ENCODE data around the gene ATL2. TPM values are rescaled to one million over a fixed set of nuclear protein-coding genes. Genes with fewer than 3 reads are reported as not detected.
"Not testable (repeated sequence)": the region's sequence is repeated elsewhere in the genome, so short reads cannot be mapped to it uniquely, and the experiment has no call there.

The ATL2 gene
- total RNA-seq, 4 donors from 2014 or later = 63.1 to 108 (median 74.3) TPM

DNA sequence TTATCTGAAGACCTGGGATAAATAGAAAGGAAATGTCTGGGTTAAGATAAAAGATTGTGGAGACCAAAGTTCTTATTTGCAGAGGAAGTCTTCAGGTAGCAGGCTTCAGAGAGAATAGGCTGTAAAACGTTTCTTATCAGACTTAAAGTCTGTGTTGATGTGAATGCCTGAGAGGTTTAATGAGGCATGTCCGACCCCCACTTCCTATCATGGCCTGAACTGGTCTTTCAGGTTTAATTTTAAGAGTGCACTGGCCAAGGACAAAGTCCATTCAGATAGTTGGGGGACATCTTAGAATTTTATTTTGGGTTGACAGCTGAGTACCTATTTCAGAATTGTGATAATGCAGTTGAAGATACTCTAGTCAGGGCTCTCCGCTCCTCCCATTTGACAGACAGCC is 92.1 kb downstream of the ATL2 start:
- WGBS, 2 donors = 43 to 52% methylated on average over 3 of the region's 3 CpGs

DNA sequence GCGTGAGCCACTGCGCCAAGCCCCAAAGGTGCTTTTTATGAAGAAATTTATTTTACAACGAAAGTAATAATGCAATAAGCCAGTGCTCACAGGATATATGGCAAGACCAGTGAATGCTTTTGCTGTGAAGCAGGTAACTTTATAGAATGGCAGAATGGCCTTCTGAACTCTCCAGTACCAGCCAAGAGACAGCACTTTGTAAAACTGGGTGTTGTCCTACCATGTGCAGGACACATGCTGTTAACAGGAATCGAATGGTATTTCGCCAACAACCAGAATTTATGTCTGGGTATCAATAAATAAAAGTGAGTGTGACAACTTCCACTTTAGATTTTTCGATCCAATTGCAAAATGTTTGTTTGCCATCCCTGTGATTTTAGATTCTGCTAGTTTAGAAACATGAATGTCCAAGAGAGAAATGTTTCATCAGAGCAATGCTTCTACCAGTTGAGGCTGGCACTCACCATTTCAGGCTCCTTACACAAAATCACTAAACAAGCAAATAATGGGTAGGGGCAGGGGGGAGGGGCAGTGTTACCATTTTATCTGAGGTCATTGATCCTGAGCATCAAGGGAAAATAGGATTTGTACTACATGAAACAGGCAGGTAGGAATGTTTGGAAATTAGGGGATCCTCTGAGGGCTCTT is 95.9 kb downstream of the ATL2 start:
- 90 to 95% methylated on average over 6 of the region's 6 CpGs for WGBS, 2 donors
- Histone ChIP-seq H3K27ac (no peak overlapping the region), H3K4me3 (no peak overlapping the region), H3K9me3 (peaks cover 0 to 7% (median 0%) of the 10 kb centered on the region in 4 donors), H3K27me3 (no peaks in the 10 kb centered on the region), H3K4me1 (no peaks in the 10 kb centered on the region), H3K36me3 (no peaks in the 10 kb centered on the region)
- DNase-seq (ENCODE audit: low spot score in 2 of 2) = no peak
- TF ChIP-seq, protein P1, sequence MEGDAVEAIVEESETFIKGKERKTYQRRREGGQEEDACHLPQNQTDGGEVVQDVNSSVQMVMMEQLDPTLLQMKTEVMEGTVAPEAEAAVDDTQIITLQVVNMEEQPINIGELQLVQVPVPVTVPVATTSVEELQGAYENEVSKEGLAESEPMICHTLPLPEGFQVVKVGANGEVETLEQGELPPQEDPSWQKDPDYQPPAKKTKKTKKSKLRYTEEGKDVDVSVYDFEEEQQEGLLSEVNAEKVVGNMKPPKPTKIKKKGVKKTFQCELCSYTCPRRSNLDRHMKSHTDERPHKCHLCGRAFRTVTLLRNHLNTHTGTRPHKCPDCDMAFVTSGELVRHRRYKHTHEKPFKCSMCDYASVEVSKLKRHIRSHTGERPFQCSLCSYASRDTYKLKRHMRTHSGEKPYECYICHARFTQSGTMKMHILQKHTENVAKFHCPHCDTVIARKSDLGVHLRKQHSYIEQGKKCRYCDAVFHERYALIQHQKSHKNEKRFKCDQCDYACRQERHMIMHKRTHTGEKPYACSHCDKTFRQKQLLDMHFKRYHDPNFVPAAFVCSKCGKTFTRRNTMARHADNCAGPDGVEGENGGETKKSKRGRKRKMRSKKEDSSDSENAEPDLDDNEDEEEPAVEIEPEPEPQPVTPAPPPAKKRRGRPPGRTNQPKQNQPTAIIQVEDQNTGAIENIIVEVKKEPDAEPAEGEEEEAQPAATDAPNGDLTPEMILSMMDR (IDR thresholded peaks at IDR 0.05) = no peak
- no peak for TF ChIP-seq EP300 (IDR thresholded peaks at IDR 0.05)
- no peak for TF ChIP-seq POLR2A (IDR thresholded peaks at IDR 0.05)

More for the DNA sequence above, 92.1 kb downstream of the ATL2 start:
- DNase-seq (ENCODE audit: low spot score in 2 of 2) = no peak
- TF ChIP-seq POLR2A (IDR thresholded peaks at IDR 0.05) = no peak
- TF ChIP-seq, protein P1 (IDR thresholded peaks at IDR 0.05) = no peak
- no peak for TF ChIP-seq EP300 (IDR thresholded peaks at IDR 0.05)
- no peak overlapping the region for H3K27ac ChIP-seq
- H3K4me1 ChIP-seq = no peaks in the 10 kb centered on the region
- H3K9me3 ChIP-seq = no peaks in the 10 kb centered on the region
- no peaks in the 10 kb centered on the region for H3K36me3 ChIP-seq
- H3K27me3 ChIP-seq = no peaks in the 10 kb centered on the region
- H3K4me3 ChIP-seq = no peak overlapping the region

DNA sequence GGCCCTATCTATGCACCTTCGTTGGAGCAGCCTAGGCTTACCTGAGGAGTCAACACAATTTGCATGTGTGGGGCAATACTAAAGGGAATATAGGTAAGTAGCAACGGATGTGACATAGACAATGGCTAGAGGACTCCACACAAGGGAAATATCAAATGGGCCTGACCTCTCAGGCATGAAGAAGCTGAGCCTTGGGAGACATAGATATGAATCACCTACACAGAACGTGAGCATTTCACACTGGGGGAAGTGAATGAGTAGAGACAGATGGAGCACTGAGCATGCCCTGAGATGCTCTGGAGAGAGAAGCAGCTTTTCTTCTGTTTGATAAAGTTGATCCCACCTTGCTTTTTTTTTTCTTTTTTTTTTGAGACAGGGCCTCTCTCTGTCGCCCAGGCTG is 97.9 kb downstream of the ATL2 start:
- no peak overlapping the region for H3K27ac ChIP-seq
- TF ChIP-seq EP300 (IDR thresholded peaks at IDR 0.05) = no peak
- TF ChIP-seq, protein P1 (IDR thresholded peaks at IDR 0.05) = no peak
- no peak for TF ChIP-seq POLR2A (IDR thresholded peaks at IDR 0.05)
- 74 to 76% methylated on average over 4 of the region's 4 CpGs for whole genome bisulfite sequencing, 2 donors
- H3K4me1 ChIP-seq = no peaks in the 10 kb centered on the region
- H3K4me3 ChIP-seq = no peak overlapping the region
- no peaks in the 10 kb centered on the region for H3K27me3 ChIP-seq
- H3K36me3 ChIP-seq = no peaks in the 10 kb centered on the region
- H3K9me3 ChIP-seq = peaks cover 0 to 7% (median 0%) of the 10 kb centered on the region in 4 donors
- DNase-seq (ENCODE audit: low spot score in 2 of 2) = no peak

DNA sequence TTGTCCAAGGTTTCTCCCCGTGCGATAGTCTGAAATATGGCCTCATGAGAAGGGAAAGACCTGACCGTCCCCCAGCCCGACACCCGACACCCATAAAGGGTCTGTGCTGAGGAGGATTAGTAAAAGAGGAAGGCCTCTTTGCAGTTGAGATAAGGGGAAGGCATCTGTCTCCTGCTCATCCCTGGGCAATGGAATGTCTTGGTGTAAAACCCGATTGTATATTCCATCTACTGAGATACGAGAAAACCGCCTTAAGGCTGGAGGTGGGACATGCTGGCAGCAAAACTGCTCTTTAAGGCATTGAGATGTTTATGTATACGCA is 99.0 kb downstream of the ATL2 start:
- H3K27me3 ChIP-seq; H3K27ac ChIP-seq; H3K9me3 ChIP-seq; DNase-seq (ENCODE audit: low spot score in 2 of 2); H3K4me3 ChIP-seq; H3K4me1 ChIP-seq; H3K36me3 ChIP-seq: not testable (repeated sequence)
- 67 to 72% methylated on average over 9 of the region's 9 CpGs for WGBS, 2 donors

DNA sequence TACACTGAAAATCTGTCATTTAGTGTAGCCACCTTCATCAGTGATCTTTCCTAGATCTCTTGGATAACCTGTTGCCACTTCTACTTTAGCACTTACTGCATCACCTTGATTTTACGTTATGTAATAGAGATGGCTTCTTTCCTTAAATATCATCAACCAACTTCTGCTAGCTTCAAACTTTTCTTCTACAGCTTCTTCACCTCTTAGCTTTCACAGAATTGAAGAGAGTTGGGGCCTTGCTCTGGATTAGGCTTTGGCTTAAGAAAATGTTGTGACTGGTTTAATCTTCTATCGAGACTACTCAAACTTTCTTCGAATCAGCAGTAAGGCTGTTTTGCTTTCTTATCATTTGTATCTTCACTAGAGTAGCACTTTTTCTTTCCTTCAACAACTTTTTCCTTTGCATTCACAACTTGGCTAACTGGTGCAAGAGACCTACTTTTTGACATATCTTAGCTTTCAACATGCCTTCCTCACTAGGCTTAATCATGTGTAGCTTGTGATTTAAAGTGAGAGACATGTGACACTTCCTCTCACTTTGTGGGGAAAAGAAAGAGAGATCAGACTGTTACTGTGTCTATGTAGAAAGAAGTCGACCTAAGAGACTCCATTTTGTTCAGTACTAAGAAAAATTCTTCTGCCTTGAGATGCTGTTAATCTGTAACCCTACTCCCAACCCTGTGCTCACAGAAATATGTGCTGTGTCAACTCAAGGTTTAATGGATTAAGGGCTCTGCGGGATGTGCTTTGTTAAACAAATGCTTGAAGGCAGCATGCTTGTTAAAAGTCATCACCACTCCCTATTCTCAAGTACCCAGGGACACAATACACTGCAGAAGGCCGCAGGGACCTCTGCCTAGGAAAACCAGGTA is 99.6 kb downstream of the ATL2 start:
- no peaks in the 10 kb centered on the region for H3K4me1 ChIP-seq
- no peak overlapping the region for H3K27ac ChIP-seq
- H3K4me3 ChIP-seq = no peak overlapping the region
- DNase-seq (ENCODE audit: low spot score in 2 of 2) = no peak
- 70 to 74% methylated on average over 6 of the region's 6 CpGs for WGBS, 2 donors
- no peaks in the 10 kb centered on the region for H3K36me3 ChIP-seq
- H3K9me3 ChIP-seq = peaks cover 0 to 7% (median 0%) of the 10 kb centered on the region in 4 donors
- TF ChIP-seq, protein P1 (IDR thresholded peaks at IDR 0.05) = no peak
- TF ChIP-seq POLR2A (IDR thresholded peaks at IDR 0.05) (no peak), EP300 (IDR thresholded peaks at IDR 0.05) (no peak)
- H3K27me3 ChIP-seq = no peaks in the 10 kb centered on the region

Data from tibial nerve (tissue), 4 donors.